HS-27A (cell line): ENCODE results near the gene ARAP3.
"Not testable (repeated sequence)": the region's sequence is repeated elsewhere in the genome, so short reads cannot be mapped to it uniquely, and the experiment has no call there.

ENCODE experiments used
- DNase-seq: peaks from one replicate; pipeline ENCODE4 v3.0.0-alpha.2; 2012; ENCODE audit warnings: low read depth, missing footprints

The ARAP3 gene

GRCh38 chr5:141681695-141682641, at the start of gene ARAP3:
TSS of gene ARAP3 (minus strand) at chr5:141682230. CDS start at chr5:141680486, 1,744 bp downstream.
- no peak for DNase-seq

GRCh38 chr5:141729387-141730006, 47.5 kb upstream of the ARAP3 start:
- no peak for DNase-seq

GRCh38 chr5:141725891-141726290, 43.9 kb upstream of the ARAP3 start:
- DNase-seq = no peak

GRCh38 chr5:141725174-141725573, 43.1 kb upstream of the ARAP3 start:
- not testable (repeated sequence) for DNase-seq

- no peak for DNase-seq
Observed at GRCh38 chr5:141722266-141722665, 40.2 kb upstream of the ARAP3 start.

- no peak for DNase-seq
Observed at GRCh38 chr5:141717043-141717442, 35.0 kb upstream of the ARAP3 start.

GRCh38 chr5:141716468-141716867, 34.4 kb upstream of the ARAP3 start:
- DNase-seq = no peak

GRCh38 chr5:141716009-141716408, 34.0 kb upstream of the ARAP3 start:
- DNase-seq = no peak

- DNase-seq = no peak
Observed at GRCh38 chr5:141715346-141715905, 33.4 kb upstream of the ARAP3 start.

GRCh38 chr5:141714542-141715310, 32.7 kb upstream of the ARAP3 start:
- DNase-seq = no peak

- no peak for DNase-seq
Observed at GRCh38 chr5:141713616-141714309, 31.7 kb upstream of the ARAP3 start.

- no peak for DNase-seq
Observed at GRCh38 chr5:141711687-141712086, 29.7 kb upstream of the ARAP3 start.

GRCh38 chr5:141709699-141710267, 27.8 kb upstream of the ARAP3 start:
- DNase-seq = no peak

- no peak for DNase-seq
Observed at GRCh38 chr5:141708016-141708415, 26.0 kb upstream of the ARAP3 start.

- DNase-seq = no peak
Observed at GRCh38 chr5:141707510-141707909, 25.5 kb upstream of the ARAP3 start.

- no peak for DNase-seq
Observed at GRCh38 chr5:141706121-141706520, 24.1 kb upstream of the ARAP3 start.

GRCh38 chr5:141705469-141705868, 23.4 kb upstream of the ARAP3 start:
- DNase-seq = no peak

- DNase-seq = no peak
Observed at GRCh38 chr5:141704782-141705297, 22.8 kb upstream of the ARAP3 start.

- no peak for DNase-seq
Observed at GRCh38 chr5:141703133-141703561, 21.1 kb upstream of the ARAP3 start.

- no peak for DNase-seq
Observed at GRCh38 chr5:141701360-141702119, 19.5 kb upstream of the ARAP3 start.
